GM18499 (cell line): ENCODE data around the gene STK35.

Experiments used
- ATAC-seq: cut with Tn5 transposase; IDR thresholded peaks from one replicate; pipeline ENCODE4 v1.9.1; 2021; ENCODE audit warnings: moderate number of reproducible peaks; ENCODE audit not compliant: insufficient read depth, unreplicated experiment

Gene STK35

GRCh38 chr20:2101057-2101864, at the start of gene STK35:
Gene STK35, plus strand, starts transcription at chr20:2101827. Its CDS starts 55 bp downstream, at chr20:2101882.
- peak; percentile 30 for ATAC-seq

GRCh38 chr20:2051946-2052345, 49.7 kb upstream of the STK35 start:
- no peak for ATAC-seq

GRCh38 chr20:2052741-2053140, 48.9 kb upstream of the STK35 start:
- no peak for ATAC-seq

GRCh38 chr20:2053615-2054014, 48.0 kb upstream of the STK35 start:
- no peak for ATAC-seq

GRCh38 chr20:2054911-2055310, 46.7 kb upstream of the STK35 start:
- no peak for ATAC-seq

- ATAC-seq, result no peak
Observed at GRCh38 chr20:2059411-2059810, 42.2 kb upstream of the STK35 start.

GRCh38 chr20:2065099-2065498, 36.5 kb upstream of the STK35 start:
- ATAC-seq, result no peak

GRCh38 chr20:2066461-2067122, 35.0 kb upstream of the STK35 start:
- ATAC-seq, result no peak

GRCh38 chr20:2080532-2081224, 20.9 kb upstream of the STK35 start:
- no peak for ATAC-seq

- no peak for ATAC-seq
Observed at GRCh38 chr20:2084703-2085102, 16.9 kb upstream of the STK35 start.

- no peak for ATAC-seq
Observed at GRCh38 chr20:2086177-2086979, 15.2 kb upstream of the STK35 start.

GRCh38 chr20:2086980-2087377, 14.6 kb upstream of the STK35 start:
- ATAC-seq, result no peak

- no peak for ATAC-seq
Observed at GRCh38 chr20:2088891-2089290, 12.7 kb upstream of the STK35 start.

- ATAC-seq, result no peak
Observed at GRCh38 chr20:2089447-2089846, 12.2 kb upstream of the STK35 start.

GRCh38 chr20:2093159-2093781, 8.4 kb upstream of the STK35 start:
- ATAC-seq, result no peak

GRCh38 chr20:2093883-2094282, 7.7 kb upstream of the STK35 start:
- no peak for ATAC-seq

GRCh38 chr20:2101865-2102584, 398 bp downstream of the STK35 start:
- ATAC-seq, result peak; percentile 57

GRCh38 chr20:2102585-2103460, 1.2 kb downstream of the STK35 start:
- peak; percentile 32 for ATAC-seq
